HS-27A (cell line): ENCODE data around the gene ACVR1.
A peak's percentile ranks its signal among the peaks of the same experiment; 100 is the strongest.

Experiments
- DNase-seq: peaks from one replicate; pipeline ENCODE4 v3.0.0-alpha.2; 2012; ENCODE audit warnings: low read depth, missing footprints

ACVR1 gene

DNA sequence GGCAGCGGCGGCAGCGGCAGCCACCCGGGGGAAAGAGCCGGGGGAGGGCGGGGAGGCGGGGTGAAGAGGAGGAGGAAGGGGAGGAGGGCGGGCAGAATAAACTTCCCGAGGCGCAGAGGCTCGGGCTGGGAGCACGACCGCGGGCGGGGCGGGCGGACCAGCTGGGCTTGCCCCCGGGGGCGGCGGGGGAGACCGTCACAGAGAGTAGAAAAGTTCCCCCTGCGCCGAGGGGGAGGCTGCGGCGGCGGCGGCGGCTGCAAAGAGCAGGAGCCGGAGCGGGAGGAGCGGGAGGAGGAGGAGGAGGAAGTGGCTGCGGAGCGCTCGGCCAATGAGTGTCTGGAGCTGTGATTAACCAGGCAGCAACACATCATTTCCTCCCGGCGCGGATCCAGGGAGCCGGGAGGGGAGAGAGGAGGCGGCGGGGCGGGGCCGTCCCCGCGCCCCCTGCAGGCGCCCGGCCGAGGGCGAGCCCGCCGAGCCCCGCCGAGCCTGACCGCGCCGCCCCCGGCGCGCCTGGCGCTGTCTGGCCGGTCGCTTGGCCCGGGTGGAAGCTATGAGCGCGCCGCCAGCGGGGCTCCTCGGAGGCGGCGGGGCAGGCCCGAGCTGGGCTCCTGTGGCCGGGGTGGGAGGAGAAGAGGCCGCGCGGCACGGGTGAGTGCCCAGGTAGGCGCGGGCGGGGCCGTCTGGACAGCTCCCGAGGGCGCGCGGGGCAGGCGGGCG is at the start of gene ACVR1:
Gene ACVR1, minus strand, starts transcription at position 265 of the 720 bp plus-strand sequence. CDS start 76,837 bp downstream, outside the sequence.
- DNase-seq, result peak; percentile 75

DNA sequence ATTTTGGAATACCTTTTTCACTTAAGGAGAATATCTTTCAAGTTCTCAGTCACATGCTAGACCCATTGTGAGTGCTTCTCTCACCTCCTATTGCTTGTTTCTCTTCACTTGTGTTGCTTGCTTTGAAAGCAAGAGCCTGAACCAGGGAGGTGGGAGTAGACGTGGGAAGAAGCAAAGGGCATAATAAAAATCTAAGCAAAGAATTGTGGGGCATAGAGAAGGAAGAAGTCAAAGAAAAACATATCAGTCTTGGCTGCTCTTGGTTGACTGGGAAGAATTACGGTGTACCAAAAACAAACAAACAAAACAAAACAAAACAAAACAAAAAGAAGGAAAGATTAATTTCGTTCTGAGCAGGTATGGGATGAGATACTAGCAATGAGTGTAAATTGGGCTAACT is 48.9 kb upstream of the ACVR1 start:
- no peak for DNase-seq

DNA sequence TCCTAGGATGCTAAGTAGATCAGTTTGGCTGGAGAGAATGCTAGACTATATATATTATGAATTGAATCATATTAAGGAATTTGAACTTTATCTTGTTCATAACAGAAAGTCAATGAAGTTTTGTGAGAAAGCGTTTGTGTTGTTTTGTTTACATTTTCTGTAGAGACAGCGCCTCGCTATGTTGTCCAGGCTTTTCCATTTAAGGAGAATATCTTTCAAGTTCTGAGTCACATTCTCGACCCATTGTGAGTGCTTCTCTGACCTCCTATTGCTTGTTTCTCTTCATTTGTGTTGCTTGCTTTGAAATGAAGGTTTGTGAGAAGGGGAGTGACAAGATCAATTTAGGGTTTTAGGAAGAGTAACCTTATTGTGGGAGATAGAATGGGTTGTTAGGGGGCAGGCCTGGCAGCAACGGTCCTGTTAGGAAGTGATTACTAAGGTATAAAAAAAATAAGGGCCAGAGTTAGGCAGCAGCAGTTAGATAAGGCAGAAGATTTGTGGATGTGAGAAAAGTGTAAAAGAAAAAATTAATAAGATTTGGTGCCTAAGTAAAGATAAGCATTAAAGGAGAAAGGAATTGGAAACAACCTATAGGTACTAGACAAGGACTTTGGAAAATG is 47.6 kb upstream of the ACVR1 start:
- no peak for DNase-seq

DNA sequence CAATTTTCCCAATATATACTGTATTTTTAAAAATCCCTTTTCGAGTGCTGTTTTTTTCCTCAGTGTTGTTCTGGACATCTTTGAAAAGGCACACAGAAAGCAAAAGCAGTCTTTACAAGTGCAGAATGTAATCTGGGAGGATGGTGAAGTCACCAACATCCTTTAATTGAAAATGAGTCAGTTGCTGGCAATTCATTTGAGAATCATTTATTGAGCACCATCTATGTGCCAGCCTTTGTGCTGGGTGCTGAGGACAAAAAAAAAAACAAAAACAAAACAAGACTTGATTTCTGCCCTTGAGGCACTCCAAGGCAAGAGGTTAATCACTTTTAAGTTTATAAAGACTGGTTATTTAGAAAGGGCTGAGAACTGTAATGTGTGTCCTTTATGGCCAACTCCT is 46.7 kb upstream of the ACVR1 start:
- no peak for DNase-seq

DNA sequence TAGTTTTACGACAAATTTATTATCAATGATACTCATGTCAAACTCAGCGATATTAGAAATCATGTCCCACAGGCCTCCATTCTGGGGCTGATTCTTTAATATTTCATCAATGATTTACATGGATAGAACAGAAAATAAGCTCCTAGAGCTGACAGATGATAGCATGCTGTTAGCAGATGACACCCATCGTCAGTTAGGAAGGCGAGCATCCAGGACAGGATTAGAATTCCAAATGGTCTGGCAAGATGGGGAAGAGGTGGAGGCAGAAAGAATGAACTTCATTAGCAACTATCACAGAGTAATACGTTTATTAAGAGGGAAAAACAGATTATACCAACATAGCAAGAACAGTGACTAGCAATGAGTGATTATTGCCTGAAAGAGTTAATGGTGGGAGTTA is 46.2 kb upstream of the ACVR1 start:
- DNase-seq, result no peak

DNA sequence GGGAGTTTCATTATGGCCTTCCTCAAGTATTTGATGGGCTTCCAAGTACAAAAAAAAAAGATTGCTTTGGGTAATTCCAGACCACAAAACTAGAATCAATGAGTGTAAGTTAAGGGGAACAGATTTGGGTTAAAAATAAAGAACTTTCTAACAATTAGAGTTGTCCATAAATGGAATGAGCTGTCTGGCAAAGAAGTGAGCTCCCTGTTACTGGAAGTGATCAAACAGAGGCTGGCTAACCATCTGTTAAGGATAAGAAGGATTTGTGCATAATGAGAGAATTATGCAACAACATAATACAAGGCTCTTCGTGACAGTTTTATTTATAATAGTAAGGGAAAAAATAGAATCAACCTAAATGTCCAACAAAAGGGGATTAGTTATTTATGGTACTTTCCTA is 44.6 kb upstream of the ACVR1 start:
- no peak for DNase-seq

DNA sequence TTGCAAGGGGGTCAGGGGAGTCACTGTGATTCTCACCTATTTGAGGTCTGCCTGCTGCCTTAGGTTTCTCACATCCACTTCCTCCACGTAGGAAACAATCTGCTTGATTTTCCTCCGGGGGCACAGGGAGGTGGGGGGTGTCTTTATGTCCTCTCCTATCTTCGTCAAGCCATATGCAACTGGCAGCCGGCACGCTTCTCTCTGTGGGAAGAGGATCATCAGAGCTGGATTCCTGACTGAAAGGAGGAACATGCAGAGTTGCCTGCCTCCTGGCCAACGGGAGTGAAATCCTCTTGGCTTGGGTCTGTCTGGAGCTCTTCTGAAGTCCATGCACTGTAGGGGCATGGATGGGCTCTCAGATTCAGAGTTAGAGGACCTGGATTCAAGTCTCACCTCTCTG is 43.1 kb upstream of the ACVR1 start:
- DNase-seq, result no peak

DNA sequence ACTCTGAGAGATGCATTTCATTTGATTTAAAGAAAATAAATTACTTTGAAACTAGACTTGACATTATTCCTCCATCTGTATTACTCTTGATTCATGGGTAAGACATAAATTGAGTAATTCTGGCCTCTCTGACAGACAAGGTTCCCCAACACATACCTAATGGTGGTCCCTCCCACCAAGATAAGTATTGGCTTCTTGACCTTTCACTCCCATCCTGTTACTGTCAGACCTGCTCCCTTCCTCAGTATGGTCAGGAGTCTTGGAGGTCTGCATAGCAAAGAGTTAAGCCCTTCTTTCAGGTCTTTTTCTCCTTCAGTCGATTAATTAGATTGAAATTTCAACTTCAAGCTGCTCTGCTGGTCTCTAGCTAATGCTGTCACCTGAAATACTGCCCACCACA is 42.2 kb upstream of the ACVR1 start:
- DNase-seq, result no peak

DNA sequence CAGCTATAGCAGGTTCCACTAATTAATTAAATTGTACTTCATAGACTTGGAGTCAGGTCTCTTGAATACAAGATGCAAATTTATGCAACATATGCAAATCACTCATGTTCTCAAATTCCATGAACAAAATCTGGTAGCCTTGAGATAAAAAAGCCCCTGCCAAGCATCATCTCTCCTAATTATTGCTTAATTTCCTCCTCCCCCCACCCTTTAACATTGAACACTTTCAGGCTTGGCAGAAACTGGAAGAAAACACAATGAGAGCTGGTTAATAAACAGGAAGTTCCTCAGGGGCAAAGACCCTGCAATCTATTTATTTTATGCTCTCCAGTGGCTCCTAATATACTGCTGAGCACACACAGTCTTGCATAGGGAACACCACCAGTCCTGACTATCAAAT is 35.6 kb upstream of the ACVR1 start:
- no peak for DNase-seq

DNA sequence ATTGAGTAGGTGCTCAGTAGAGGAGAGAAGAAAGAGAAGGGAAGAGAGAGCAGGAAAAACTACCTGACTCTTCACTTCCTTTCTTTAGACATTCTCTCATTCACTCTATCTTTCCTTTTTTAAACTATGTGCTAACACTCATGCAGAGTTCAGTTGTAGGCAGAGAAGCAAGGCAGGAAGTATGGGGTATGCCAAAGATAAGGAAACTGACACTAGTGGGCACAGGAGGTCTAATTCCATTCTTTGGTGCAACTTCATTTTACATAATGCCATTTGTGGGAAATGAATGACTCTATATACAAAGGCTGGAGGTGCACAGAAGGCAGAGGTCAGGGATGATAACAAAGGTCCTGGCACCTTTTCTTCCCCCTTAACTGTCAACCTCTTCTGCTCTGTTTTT is 35.1 kb upstream of the ACVR1 start:
- DNase-seq, result no peak

DNA sequence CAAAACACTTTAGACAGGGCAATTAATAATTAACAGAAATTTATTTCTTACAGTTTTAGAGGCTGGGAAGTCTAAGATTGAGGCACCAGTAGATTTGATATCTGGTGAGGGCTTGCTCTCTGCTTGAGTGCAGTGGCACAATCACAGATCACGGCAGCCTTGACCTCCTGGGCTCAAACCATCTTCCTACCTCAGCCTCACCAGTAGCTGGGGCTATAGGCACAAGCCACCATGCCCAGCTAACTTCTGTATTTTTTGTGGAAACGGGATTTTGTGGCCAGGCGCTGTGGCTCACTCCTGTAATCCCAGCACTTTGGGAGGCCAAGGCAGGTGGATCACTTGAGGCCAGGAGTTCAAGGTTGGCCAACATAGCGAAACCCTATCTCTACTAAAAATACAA is 29.0 kb upstream of the ACVR1 start:
- no peak for DNase-seq

DNA sequence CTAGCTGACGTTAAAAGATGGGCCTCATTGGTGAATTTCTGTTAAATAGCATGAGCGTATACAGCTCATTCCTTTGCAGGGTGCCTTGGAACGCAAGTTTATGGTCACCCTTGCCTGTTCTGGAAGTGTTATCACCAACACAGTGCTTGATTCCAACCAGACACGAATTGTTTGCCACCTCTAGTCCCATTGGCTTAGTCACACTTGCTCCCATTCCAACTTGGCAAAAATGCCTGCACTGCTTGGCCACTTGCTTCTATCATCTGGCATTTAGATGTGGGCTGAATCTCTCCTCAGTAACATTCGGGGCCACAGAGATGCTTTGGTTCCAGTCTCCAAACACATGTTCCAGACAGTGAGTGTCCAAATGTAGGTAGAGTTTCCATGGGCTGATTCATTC is 27.5 kb upstream of the ACVR1 start:
- no peak for DNase-seq

DNA sequence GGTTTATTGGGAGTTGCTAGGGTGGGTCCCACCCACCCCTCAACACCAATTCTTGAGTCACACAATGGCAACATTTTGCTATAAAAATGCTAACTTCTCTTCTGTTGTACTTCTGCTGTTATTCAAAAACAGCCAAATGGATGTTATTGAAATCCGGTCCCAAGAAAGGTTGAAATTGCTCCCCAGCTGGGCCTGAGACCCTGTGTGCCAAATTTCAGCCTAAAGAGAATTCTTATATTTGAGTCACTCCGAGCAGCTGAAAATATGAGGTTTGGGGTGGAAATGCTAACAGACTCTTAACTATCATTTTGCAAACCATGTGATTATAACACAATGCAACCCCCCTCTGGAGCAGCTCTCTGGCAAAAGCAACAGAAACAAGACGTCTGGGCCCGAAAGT is 27.0 kb upstream of the ACVR1 start:
- DNase-seq, result no peak

DNA sequence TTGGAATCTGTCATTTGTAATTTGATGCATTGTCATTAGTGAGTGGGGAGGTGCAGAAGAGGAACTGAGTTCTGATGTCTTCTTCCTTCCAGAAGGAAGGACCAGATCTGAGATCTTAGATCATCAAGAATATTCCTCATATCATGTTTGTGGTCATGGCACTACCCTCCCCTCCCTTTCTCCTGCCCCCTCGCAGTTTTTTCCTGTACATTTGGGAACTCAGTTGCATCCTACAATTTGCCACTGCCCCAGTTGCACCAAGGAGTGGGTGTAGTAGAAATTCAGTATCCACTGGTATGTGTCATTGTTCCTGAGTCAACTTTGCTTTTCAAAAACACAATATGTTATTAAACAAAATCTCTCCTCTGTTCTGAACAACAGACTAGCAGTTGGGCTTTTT is 26.6 kb upstream of the ACVR1 start:
- no peak for DNase-seq

DNA sequence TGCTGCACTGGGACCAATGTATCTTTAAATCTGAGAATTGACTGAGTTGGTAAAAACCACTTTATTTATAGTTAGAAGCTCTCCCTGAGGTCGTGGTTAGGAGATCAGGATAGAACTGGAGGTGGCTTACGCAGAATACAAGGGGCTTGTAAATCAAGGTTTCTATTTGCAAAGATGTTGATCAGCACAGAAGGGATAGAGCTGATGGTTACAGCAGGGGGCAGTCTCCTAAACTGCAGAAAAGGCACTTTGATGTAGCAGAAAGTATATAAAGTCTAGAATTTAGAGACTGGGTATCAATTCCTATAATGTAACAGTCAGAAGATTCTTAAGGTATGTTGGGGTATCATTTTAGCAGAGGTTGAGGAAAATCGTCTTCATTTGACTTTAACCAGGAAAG is 25.2 kb upstream of the ACVR1 start:
- no peak for DNase-seq

DNA sequence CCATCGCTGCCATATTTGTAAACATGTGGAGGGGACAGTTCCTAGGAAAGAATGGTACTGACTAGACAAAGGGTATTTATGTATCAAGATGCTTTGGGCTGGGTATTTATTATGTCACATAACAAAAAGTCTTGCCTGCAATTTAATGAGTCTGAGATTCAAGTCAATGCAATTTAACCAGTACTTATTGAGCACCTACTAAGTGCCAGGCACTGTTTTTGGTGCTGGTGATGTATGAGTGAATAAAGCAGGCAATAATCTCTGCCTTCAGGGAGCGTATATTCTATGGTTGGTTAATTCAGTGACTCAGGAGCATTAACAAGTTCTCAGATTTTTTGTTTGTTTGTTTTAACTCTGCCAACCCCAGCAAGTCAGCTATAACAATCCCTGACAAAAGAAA is 24.6 kb upstream of the ACVR1 start:
- no peak for DNase-seq

DNA sequence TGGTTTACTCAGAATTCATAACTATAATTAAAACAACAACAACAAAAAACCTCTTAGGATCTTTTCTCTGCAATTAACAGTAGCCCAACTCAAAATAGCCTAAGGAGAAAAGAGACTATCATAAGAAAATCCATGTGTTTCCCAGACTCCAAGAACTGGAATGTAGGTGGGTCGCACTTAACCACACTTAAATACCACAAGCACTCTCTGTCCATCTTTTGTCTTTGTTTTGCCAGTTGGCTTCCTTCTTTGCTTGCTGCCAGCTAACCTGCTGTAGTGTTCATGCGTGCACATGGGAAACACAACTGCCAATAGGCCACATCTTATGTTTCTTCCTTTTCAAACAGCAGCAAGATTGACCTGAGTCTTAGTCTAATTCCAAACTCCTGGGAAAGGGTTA is 24.1 kb upstream of the ACVR1 start:
- no peak for DNase-seq

DNA sequence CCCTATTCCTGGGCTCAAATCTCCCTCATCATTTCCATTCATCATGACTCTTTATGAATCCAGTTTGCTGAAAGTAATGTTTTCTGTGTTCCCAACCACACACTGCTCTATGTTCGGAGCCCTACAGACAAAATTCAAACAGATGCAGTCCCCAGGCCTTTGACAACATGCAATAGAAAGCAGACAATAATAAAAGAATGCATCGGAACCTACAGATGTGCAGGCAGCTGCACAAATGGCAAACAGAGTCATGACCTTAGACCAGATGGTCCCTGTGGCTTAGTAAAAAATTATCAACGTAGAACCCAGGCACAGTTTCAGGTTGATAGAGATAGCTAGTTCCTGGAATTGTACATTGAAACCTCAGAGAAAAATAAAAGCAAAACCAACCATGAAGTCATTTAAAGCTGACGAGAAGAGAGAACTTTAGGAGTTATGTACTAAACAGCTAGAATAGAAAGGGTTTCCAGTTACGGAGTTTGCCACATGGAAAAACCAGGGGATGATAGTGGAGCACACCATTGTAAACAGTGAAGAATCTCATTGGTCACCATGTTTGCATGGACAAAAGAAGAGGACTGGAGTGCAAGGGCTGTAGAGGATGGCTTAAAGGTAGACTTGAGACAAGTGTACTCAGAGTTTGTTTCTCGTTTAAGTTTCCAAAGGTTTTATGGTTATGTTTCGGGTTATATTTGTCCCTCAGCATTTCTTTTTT is 23.2 kb upstream of the ACVR1 start:
- no peak for DNase-seq

DNA sequence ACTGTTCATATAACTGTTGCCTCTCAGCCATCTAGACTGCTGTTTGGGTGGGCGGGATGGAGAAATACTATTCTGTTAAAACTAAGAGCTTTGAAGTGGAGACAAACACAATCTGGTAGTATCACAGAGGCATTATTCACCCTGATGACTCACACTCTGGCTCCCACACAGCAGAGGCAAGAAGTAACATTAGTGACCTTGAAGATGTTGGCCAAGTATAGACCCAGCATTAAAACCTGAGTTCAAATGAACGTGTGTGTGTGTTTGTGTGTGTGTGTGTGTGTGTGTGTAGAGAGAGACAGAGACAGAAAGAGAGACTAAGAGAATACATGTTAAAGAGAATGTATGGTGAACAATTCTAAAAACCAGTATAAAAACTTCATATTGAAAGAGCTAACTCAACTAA is 22.5 kb upstream of the ACVR1 start:
- no peak for DNase-seq

DNA sequence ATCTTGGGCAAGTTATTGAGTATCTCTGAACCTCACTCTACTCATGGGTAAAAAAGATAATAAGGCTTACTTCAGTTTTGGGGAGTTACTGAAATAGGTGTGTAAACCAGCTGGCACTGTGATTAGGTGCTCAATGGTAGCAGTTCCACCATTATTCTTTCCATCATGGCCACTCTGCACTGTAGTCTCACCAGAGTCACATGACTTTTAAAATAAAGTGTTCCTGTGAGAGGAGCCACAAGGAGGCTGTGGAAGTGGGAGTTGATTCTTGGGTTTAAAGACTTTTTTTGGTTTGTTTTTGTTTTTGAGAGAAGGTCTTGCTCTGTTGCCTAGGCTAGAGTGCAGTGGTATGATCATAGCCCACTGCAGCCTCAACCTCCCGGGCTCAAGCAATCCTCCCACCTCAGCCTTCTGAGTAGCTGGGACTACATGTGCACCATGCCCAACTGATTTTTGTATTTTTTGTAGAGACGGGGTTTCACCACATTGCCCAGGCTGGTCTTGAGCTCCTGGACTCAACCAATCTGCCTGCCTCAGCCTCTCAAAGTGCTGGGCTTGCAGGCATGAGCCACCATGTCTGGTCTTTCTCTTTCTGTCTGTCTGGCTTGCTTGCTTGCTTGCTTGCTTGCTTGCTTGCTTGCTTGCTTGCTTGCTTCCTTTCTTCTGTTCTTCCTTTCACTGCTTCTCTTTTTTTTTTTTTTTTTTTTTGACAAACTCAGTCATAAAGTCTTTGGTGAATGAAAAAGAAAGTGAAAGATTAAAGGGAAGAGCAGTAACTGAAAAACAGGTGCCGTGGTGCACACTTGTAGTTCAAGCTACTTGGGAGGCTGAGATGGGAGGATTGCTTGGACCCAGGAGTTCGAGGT is 21.2 kb upstream of the ACVR1 start:
- DNase-seq, result no peak

DNA sequence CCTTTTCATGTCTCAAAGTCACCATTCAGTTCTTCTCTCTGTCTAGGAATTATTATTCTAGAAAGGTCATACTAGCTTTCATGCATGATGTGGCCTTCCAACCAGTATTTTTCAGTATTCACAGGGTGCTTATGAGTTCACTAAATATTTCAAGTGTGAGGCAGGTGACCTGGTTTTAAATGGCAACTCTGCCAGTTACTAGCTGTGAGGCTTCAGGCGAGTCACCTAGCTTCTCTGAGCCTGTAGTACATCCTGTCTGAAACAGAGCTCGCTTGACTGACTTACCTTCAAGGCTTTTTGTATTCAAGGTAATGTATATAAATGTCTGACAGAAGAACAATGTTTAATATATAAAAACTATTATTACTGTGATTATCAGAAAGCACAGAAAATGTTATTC is 19.4 kb upstream of the ACVR1 start:
- no peak for DNase-seq

DNA sequence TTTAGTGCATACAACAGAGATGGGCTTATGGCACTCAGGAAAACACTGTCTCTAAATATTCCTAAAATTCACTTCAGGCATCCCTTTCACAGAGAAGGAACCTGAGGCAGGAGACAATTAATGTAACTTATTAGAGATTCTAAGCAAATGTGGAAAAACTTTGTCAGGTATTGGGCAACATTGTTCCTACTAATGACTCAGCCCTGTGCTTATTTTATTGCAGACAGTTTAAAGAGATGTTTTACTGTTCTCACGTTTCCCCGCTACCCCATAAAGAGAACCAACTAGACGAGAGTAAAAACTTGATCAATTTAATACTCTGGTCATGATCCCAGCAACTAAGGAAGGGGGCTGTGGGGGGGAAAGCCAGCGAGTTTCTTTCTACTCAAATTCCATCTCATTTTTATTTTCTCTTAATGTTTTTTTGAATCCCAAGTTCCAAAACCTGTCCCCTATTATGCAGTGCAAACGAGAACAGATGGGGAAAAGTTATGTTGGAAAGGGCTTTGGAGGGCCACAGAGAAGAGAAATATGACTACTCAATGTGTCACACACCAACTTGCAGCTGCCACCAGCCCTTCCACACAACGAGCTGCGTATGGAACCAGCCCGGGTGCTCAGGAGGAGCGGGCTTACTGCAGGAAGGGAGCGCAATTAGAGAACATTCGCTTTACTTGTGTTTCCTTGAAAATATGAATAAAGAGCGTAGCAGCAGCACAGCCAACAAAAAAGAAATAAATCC is 18.7 kb upstream of the ACVR1 start:
- DNase-seq, result no peak
